Measurements from ENCODE around the gene GRK5.

GRK5 gene

GRCh38 chr10:119306986-119307392 is 99.6 kb downstream of the GRK5 start:
- no peaks in the 10 kb centered on the region for H3K9me3 ChIP-seq (ENCODE audit: control insufficient read depth, low read depth, low read length)
- H3K27ac ChIP-seq (ENCODE audit: low read length), result no peak overlapping the region
- H3K4me3 ChIP-seq (ENCODE audit: low read length), result no peak overlapping the region
- H3K9ac ChIP-seq (ENCODE audit: low read length), result no peak overlapping the region
- H3K36me3 ChIP-seq (ENCODE audit: control insufficient read depth, low read depth, low read length), result no peaks in the 10 kb centered on the region
- H3K4me1 ChIP-seq (ENCODE audit: control insufficient read depth, low read depth, low read length), result no peaks in the 10 kb centered on the region
- no peaks in the 10 kb centered on the region for H3K27me3 ChIP-seq (ENCODE audit: control insufficient read depth, insufficient read depth, low read length)

GRCh38 chr10:119308089-119308488 is 100.7 kb downstream of the GRK5 start:
- H3K4me1 ChIP-seq (ENCODE audit: control insufficient read depth, low read depth, low read length), result no peaks in the 10 kb centered on the region
- no peak overlapping the region for H3K9ac ChIP-seq (ENCODE audit: low read length)
- no peaks in the 10 kb centered on the region for H3K36me3 ChIP-seq (ENCODE audit: control insufficient read depth, low read depth, low read length)
- H3K27ac ChIP-seq (ENCODE audit: low read length), result no peak overlapping the region
- no peak overlapping the region for H3K4me3 ChIP-seq (ENCODE audit: low read length)
- no peaks in the 10 kb centered on the region for H3K9me3 ChIP-seq (ENCODE audit: control insufficient read depth, low read depth, low read length)
- no peaks in the 10 kb centered on the region for H3K27me3 ChIP-seq (ENCODE audit: control insufficient read depth, insufficient read depth, low read length)

- H3K9ac ChIP-seq (ENCODE audit: low read length), result no peak overlapping the region
- no peaks in the 10 kb centered on the region for H3K4me1 ChIP-seq (ENCODE audit: control insufficient read depth, low read depth, low read length)
- no peaks in the 10 kb centered on the region for H3K27me3 ChIP-seq (ENCODE audit: control insufficient read depth, insufficient read depth, low read length)
- H3K4me3 ChIP-seq (ENCODE audit: low read length), result no peak overlapping the region
- H3K36me3 ChIP-seq (ENCODE audit: control insufficient read depth, low read depth, low read length), result no peaks in the 10 kb centered on the region
- H3K9me3 ChIP-seq (ENCODE audit: control insufficient read depth, low read depth, low read length), result no peaks in the 10 kb centered on the region
- no peak overlapping the region for H3K27ac ChIP-seq (ENCODE audit: low read length)
Measured at GRCh38 chr10:119308551-119309422, 101.4 kb downstream of the GRK5 start.

GRCh38 chr10:119309423-119309770 is 102.0 kb downstream of the GRK5 start:
- H3K27ac ChIP-seq (ENCODE audit: low read length), result no peak overlapping the region
- H3K36me3 ChIP-seq (ENCODE audit: control insufficient read depth, low read depth, low read length), result no peaks in the 10 kb centered on the region
- H3K9ac ChIP-seq (ENCODE audit: low read length), result no peak overlapping the region
- no peaks in the 10 kb centered on the region for H3K9me3 ChIP-seq (ENCODE audit: control insufficient read depth, low read depth, low read length)
- H3K4me3 ChIP-seq (ENCODE audit: low read length), result no peak overlapping the region
- H3K4me1 ChIP-seq (ENCODE audit: control insufficient read depth, low read depth, low read length), result no peaks in the 10 kb centered on the region
- H3K27me3 ChIP-seq (ENCODE audit: control insufficient read depth, insufficient read depth, low read length), result no peaks in the 10 kb centered on the region

- H3K27me3 ChIP-seq (ENCODE audit: control insufficient read depth, insufficient read depth, low read length), result no peaks in the 10 kb centered on the region
- no peak overlapping the region for H3K4me3 ChIP-seq (ENCODE audit: low read length)
- H3K36me3 ChIP-seq (ENCODE audit: control insufficient read depth, low read depth, low read length), result no peaks in the 10 kb centered on the region
- no peak overlapping the region for H3K9ac ChIP-seq (ENCODE audit: low read length)
- H3K4me1 ChIP-seq (ENCODE audit: control insufficient read depth, low read depth, low read length), result peaks cover 8% of the 10 kb centered on the region
- no peaks in the 10 kb centered on the region for H3K9me3 ChIP-seq (ENCODE audit: control insufficient read depth, low read depth, low read length)
- H3K27ac ChIP-seq (ENCODE audit: low read length), result no peak overlapping the region
Measured at GRCh38 chr10:119310806-119311205, 103.4 kb downstream of the GRK5 start.

- no peak overlapping the region for H3K27ac ChIP-seq (ENCODE audit: low read length)
- H3K4me1 ChIP-seq (ENCODE audit: control insufficient read depth, low read depth, low read length), result peaks cover 16% of the 10 kb centered on the region
- H3K4me3 ChIP-seq (ENCODE audit: low read length), result no peak overlapping the region
- no peaks in the 10 kb centered on the region for H3K36me3 ChIP-seq (ENCODE audit: control insufficient read depth, low read depth, low read length)
- H3K9me3 ChIP-seq (ENCODE audit: control insufficient read depth, low read depth, low read length), result no peaks in the 10 kb centered on the region
- no peak overlapping the region for H3K9ac ChIP-seq (ENCODE audit: low read length)
- H3K27me3 ChIP-seq (ENCODE audit: control insufficient read depth, insufficient read depth, low read length), result no peaks in the 10 kb centered on the region
Measured at GRCh38 chr10:119312241-119312640, 104.9 kb downstream of the GRK5 start.

- Histone ChIP-seq H3K4me3 (ENCODE audit: low read length) (no peak overlapping the region), H3K9me3 (ENCODE audit: control insufficient read depth, low read depth, low read length) (no peaks in the 10 kb centered on the region), H3K4me1 (ENCODE audit: control insufficient read depth, low read depth, low read length) (peaks cover 22% of the 10 kb centered on the region), H3K27ac (ENCODE audit: low read length) (no peak overlapping the region), H3K27me3 (ENCODE audit: control insufficient read depth, insufficient read depth, low read length) (no peaks in the 10 kb centered on the region), H3K36me3 (ENCODE audit: control insufficient read depth, low read depth, low read length) (no peaks in the 10 kb centered on the region), H3K9ac (ENCODE audit: low read length) (no peak overlapping the region)
Measured at GRCh38 chr10:119313024-119313423, 105.7 kb downstream of the GRK5 start.

GRCh38 chr10:119313644-119314043 is 106.3 kb downstream of the GRK5 start:
- Histone ChIP-seq H3K4me3 (ENCODE audit: low read length) (no peak overlapping the region), H3K9ac (ENCODE audit: low read length) (no peak overlapping the region), H3K36me3 (ENCODE audit: control insufficient read depth, low read depth, low read length) (no peaks in the 10 kb centered on the region), H3K27me3 (ENCODE audit: control insufficient read depth, insufficient read depth, low read length) (no peaks in the 10 kb centered on the region), H3K9me3 (ENCODE audit: control insufficient read depth, low read depth, low read length) (no peaks in the 10 kb centered on the region), H3K4me1 (ENCODE audit: control insufficient read depth, low read depth, low read length) (peaks cover 28% of the 10 kb centered on the region), H3K27ac (ENCODE audit: low read length) (no peak overlapping the region)

GRCh38 chr10:119314061-119314460 is 106.7 kb downstream of the GRK5 start:
- Histone ChIP-seq H3K27me3 (ENCODE audit: control insufficient read depth, insufficient read depth, low read length) (no peaks in the 10 kb centered on the region), H3K27ac (ENCODE audit: low read length) (no peak overlapping the region), H3K9ac (ENCODE audit: low read length) (no peak overlapping the region)

GRCh38 chr10:119314486-119314885 is 107.1 kb downstream of the GRK5 start:
- H3K27me3 ChIP-seq (ENCODE audit: control insufficient read depth, insufficient read depth, low read length), result no peaks in the 10 kb centered on the region
- H3K36me3 ChIP-seq (ENCODE audit: control insufficient read depth, low read depth, low read length), result no peaks in the 10 kb centered on the region
- no peak overlapping the region for H3K27ac ChIP-seq (ENCODE audit: low read length)
- no peaks in the 10 kb centered on the region for H3K9me3 ChIP-seq (ENCODE audit: control insufficient read depth, low read depth, low read length)
- H3K4me1 ChIP-seq (ENCODE audit: control insufficient read depth, low read depth, low read length), result peaks cover 30% of the 10 kb centered on the region
- H3K4me3 ChIP-seq (ENCODE audit: low read length), result no peak overlapping the region
- H3K9ac ChIP-seq (ENCODE audit: low read length), result no peak overlapping the region

More at GRCh38 chr10:119314061-119314460, 106.7 kb downstream of the GRK5 start:
- Histone ChIP-seq H3K9me3 (ENCODE audit: control insufficient read depth, low read depth, low read length) (no peaks in the 10 kb centered on the region), H3K4me3 (ENCODE audit: low read length) (no peak overlapping the region), H3K4me1 (ENCODE audit: control insufficient read depth, low read depth, low read length) (peaks cover 30% of the 10 kb centered on the region), H3K36me3 (ENCODE audit: control insufficient read depth, low read depth, low read length) (no peaks in the 10 kb centered on the region)

GRCh38 chr10:119315128-119316001 is 108.0 kb downstream of the GRK5 start:
- Histone ChIP-seq H3K27me3 (ENCODE audit: control insufficient read depth, insufficient read depth, low read length) (no peaks in the 10 kb centered on the region), H3K4me3 (ENCODE audit: low read length) (no peak overlapping the region), H3K9me3 (ENCODE audit: control insufficient read depth, low read depth, low read length) (no peaks in the 10 kb centered on the region), H3K36me3 (ENCODE audit: control insufficient read depth, low read depth, low read length) (no peaks in the 10 kb centered on the region), H3K9ac (ENCODE audit: low read length) (no peak overlapping the region), H3K4me1 (ENCODE audit: control insufficient read depth, low read depth, low read length) (peaks cover 30% of the 10 kb centered on the region), H3K27ac (ENCODE audit: low read length) (no peak overlapping the region)
